GM12892 (cell line): ENCODE measurements around the gene PI4K2B.

Experiments used
- DNase-seq: peaks from one replicate; pipeline ENCODE4 v3.0.0; 2011; ENCODE audit not compliant: insufficient read length
- FAIRE-seq: peaks from 2 replicates; lab custom pipeline; 2011; peaks lifted over from hg19 to GRCh38; lab: Jason Lieb, UNC
- POLR2A ChIP-seq: IDR thresholded peaks from 2 replicates; pipeline ENCODE4 v1.6.1; 2011; ENCODE audit warnings: low read depth, low read length, control low read depth
- POLR2AphosphoS5 ChIP-seq: IDR thresholded peaks from 2 replicates; pipeline ENCODE4 v1.6.1; 2011; ENCODE audit warnings: low read depth, low read length, control low read depth
- TAF1 ChIP-seq: IDR thresholded peaks from 2 replicates; pipeline ENCODE4 v1.6.1; 2011; ENCODE audit warnings: low read depth, mild to moderate bottlenecking, control low read depth, low read length, borderline replicate concordance

Gene PI4K2B

GRCh38 chr4:25290490-25291067, 56.7 kb downstream of the PI4K2B start:
- TF ChIP-seq POLR2A (no peak), POLR2AphosphoS5 (no peak), TAF1 (no peak)
- no peak for DNase-seq
- FAIRE-seq: no peak

GRCh38 chr4:25291158-25291733, 57.4 kb downstream of the PI4K2B start:
- TF ChIP-seq POLR2A: no peak
- TF ChIP-seq TAF1: no peak
- TF ChIP-seq POLR2AphosphoS5: no peak
- DNase-seq: no peak
- no peak for FAIRE-seq

GRCh38 chr4:25297528-25298242, 63.9 kb downstream of the PI4K2B start:
- TF ChIP-seq POLR2AphosphoS5 (no peak), TAF1 (no peak), POLR2A (no peak)
- DNase-seq (no peak), FAIRE-seq (no peak)

- FAIRE-seq (no peak), DNase-seq (no peak)
These were observed 65.8 kb downstream of the PI4K2B start for GRCh38 chr4:25299476-25300203.

GRCh38 chr4:25301471-25301870, 67.6 kb downstream of the PI4K2B start:
- FAIRE-seq: no peak
- no peak for DNase-seq
- no peak for TF ChIP-seq TAF1
- TF ChIP-seq POLR2AphosphoS5: no peak
- no peak for TF ChIP-seq POLR2A

More at GRCh38 chr4:25299476-25300203, 65.8 kb downstream of the PI4K2B start:
- TF ChIP-seq POLR2AphosphoS5 (no peak), POLR2A (no peak), TAF1 (no peak)

- DNase-seq (no peak), FAIRE-seq (no peak)
- TF ChIP-seq POLR2AphosphoS5: no peak
These were observed 68.8 kb downstream of the PI4K2B start for GRCh38 chr4:25302626-25303025.

GRCh38 chr4:25303578-25303977, 69.7 kb downstream of the PI4K2B start:
- no peak for TF ChIP-seq POLR2A
- no peak for TF ChIP-seq POLR2AphosphoS5
- TF ChIP-seq TAF1: no peak
- FAIRE-seq: no peak
- no peak for DNase-seq

GRCh38 chr4:25306518-25307057, 72.8 kb downstream of the PI4K2B start:
- FAIRE-seq (no peak), DNase-seq (no peak)

GRCh38 chr4:25307596-25307995, 73.8 kb downstream of the PI4K2B start:
- DNase-seq: no peak
- FAIRE-seq: no peak
- TF ChIP-seq POLR2A (no peak), TAF1 (no peak), POLR2AphosphoS5 (no peak)

More at GRCh38 chr4:25306518-25307057, 72.8 kb downstream of the PI4K2B start:
- TF ChIP-seq POLR2AphosphoS5: no peak
- TF ChIP-seq TAF1: no peak
- TF ChIP-seq POLR2A: no peak

- TF ChIP-seq POLR2A (no peak), POLR2AphosphoS5 (no peak), TAF1 (no peak)
- FAIRE-seq (no peak), DNase-seq (no peak)
These were observed 74.5 kb downstream of the PI4K2B start for GRCh38 chr4:25308306-25308705.

GRCh38 chr4:25308761-25309160, 74.9 kb downstream of the PI4K2B start:
- FAIRE-seq (no peak), DNase-seq (no peak)
- TF ChIP-seq POLR2AphosphoS5 (no peak), TAF1 (no peak), POLR2A (no peak)
